ENCODE data around the gene PFN1. TPM values are rescaled to one million over a fixed set of nuclear protein-coding genes. Genes with fewer than 3 reads are reported as not detected.

PFN1 gene
- total and polyA plus RNA-seq, 9 of the 15 experiments (the other 6 are each of a cell fraction or from before 2014, with no cell fraction given) = 60.5 to 1,479 (median 456) TPM

GRCh38 chr17:4945176-4945943 is 3.0 kb downstream of the PFN1 start (continued):
- TF ChIP-seq ZNF318 (IDR thresholded peaks at IDR 0.05; ENCODE audit: borderline replicate concordance in 1 of 2, low read depth in 1 of 2) (no peak), ZEB2 (IDR thresholded peaks at IDR 0.05) (no peak), NR2F6 (CRISPR knock-in tag; IDR thresholded peaks at IDR 0.05) (no peak), ZBED1 (IDR thresholded peaks at IDR 0.05) (peak; percentile 47; the same call in 1 of the 2 replicates), SIN3A (IDR thresholded peaks at IDR 0.05; ENCODE audit: borderline replicate concordance in 2 of 2, control insufficient read depth in 1 of 2, low read depth in 2 of 2, low read length in 2 of 2) (peak in 1 of 2 experiments; percentile 56; a peak in 2 of 4 replicates), ZMIZ1 (IDR thresholded peaks at IDR 0.05; ENCODE audit: low read depth in 2 of 2, low read length in 2 of 2) (0 out of 4 replicates have a peak, but pooled peaks of 1 of the 2 experiments have one; percentile 18), ARID1B (IDR thresholded peaks at IDR 0.05) (peak; percentile 63; the same call in 1 of the 2 replicates), PML (IDR thresholded peaks at IDR 0.05; ENCODE audit: low read length) (0 out of 2 replicates have a peak, but pooled peaks have one; percentile 10), POLR2AphosphoS2 (IDR thresholded peaks at IDR 0.05; ENCODE audit: low read length) (peak; percentile 85), ATF3 (IDR thresholded peaks at IDR 0.05) (peak; percentile 96), ATF3 (CRISPR knock-in tag; conservative IDR thresholded peaks at IDR 0.05) (0 out of 2 replicates have a peak, but pooled peaks have one; percentile 62)
- TF ChIP-seq, protein P1, sequence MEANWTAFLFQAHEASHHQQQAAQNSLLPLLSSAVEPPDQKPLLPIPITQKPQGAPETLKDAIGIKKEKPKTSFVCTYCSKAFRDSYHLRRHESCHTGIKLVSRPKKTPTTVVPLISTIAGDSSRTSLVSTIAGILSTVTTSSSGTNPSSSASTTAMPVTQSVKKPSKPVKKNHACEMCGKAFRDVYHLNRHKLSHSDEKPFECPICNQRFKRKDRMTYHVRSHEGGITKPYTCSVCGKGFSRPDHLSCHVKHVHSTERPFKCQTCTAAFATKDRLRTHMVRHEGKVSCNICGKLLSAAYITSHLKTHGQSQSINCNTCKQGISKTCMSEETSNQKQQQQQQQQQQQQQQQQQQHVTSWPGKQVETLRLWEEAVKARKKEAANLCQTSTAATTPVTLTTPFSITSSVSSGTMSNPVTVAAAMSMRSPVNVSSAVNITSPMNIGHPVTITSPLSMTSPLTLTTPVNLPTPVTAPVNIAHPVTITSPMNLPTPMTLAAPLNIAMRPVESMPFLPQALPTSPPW (CRISPR knock-in tag; IDR thresholded peaks at IDR 0.05) = peak; percentile 77
